ENCODE results near the gene CBLIF.
"Not testable (repeated sequence)": the region's sequence is repeated elsewhere in the genome, so short reads cannot be mapped to it uniquely, and the experiment has no call there.

CBLIF gene

GRCh38 chr11:59792507-59792906, 52.8 kb downstream of the CBLIF start:
- no peaks in the 10 kb centered on the region for H3K27me3 ChIP-seq
- H3K27ac ChIP-seq: no peak overlapping the region
- peaks cover 74 to 99% (median 85%) of the 10 kb centered on the region in 3 donors for H3K36me3 ChIP-seq
- no peak overlapping the region for H3K4me3 ChIP-seq
- TF ChIP-seq CTCF (IDR thresholded peaks at IDR 0.05): no peak
- intact Hi-C loops (cut with DNase I; ENCODE audit: low total_unique reads): no loop called here
- no peaks in the 10 kb centered on the region for H3K9me3 ChIP-seq
- no peak for DNase-seq
- peaks cover 0 to 1% (median 0%) of the 10 kb centered on the region in 4 donors for H3K4me1 ChIP-seq

- H3K27ac ChIP-seq: no peak overlapping the region
- no peak overlapping the region for H3K4me3 ChIP-seq
- intact Hi-C loops (cut with DNase I; ENCODE audit: low total_unique reads): no loop called here
- DNase-seq: no peak
- H3K4me1 ChIP-seq: peaks cover 0 to 10% (median 3%) of the 10 kb centered on the region in 4 donors
- H3K9me3 ChIP-seq: no peaks in the 10 kb centered on the region
- no peak for TF ChIP-seq CTCF (IDR thresholded peaks at IDR 0.05)
- no peaks in the 10 kb centered on the region for H3K27me3 ChIP-seq
- peaks cover 68 to 90% (median 80%) of the 10 kb centered on the region in 3 donors for H3K36me3 ChIP-seq
Measured at GRCh38 chr11:59791639-59792038, 53.7 kb downstream of the CBLIF start.

GRCh38 chr11:59787816-59788215, 57.5 kb downstream of the CBLIF start:
- H3K4me1 ChIP-seq: peaks cover 0 to 18% (median 6%) of the 10 kb centered on the region in 4 donors
- H3K36me3 ChIP-seq: peaks cover 40 to 52% (median 47%) of the 10 kb centered on the region in 3 donors
- H3K9me3 ChIP-seq: no peaks in the 10 kb centered on the region
- no peak for DNase-seq
- TF ChIP-seq CTCF (IDR thresholded peaks at IDR 0.05): no peak
- no peak overlapping the region for H3K4me3 ChIP-seq
- intact Hi-C loops (cut with DNase I; ENCODE audit: low total_unique reads): no loop called here
- no peak overlapping the region for H3K27ac ChIP-seq
- H3K27me3 ChIP-seq: no peaks in the 10 kb centered on the region

- Histone ChIP-seq H3K4me1 (peaks cover 0 to 18% (median 6%) of the 10 kb centered on the region in 4 donors), H3K9me3 (no peaks in the 10 kb centered on the region), H3K36me3 (peaks cover 34 to 46% (median 41%) of the 10 kb centered on the region in 3 donors), H3K27me3 (no peaks in the 10 kb centered on the region), H3K27ac (no peak overlapping the region), H3K4me3 (no peak overlapping the region)
- TF ChIP-seq CTCF (IDR thresholded peaks at IDR 0.05): no peak
- no peak for DNase-seq
- intact Hi-C loops (cut with DNase I; ENCODE audit: low total_unique reads): no loop called here
Measured at GRCh38 chr11:59787255-59787588, 58.1 kb downstream of the CBLIF start.

GRCh38 chr11:59785818-59786217, 59.5 kb downstream of the CBLIF start:
- no peak for TF ChIP-seq CTCF (IDR thresholded peaks at IDR 0.05)
- Histone ChIP-seq H3K4me3 (no peak overlapping the region), H3K27ac (no peak overlapping the region), H3K4me1 (peaks cover 0 to 18% (median 6%) of the 10 kb centered on the region in 4 donors), H3K36me3 (peaks cover 20 to 33% (median 29%) of the 10 kb centered on the region in 3 donors), H3K27me3 (no peaks in the 10 kb centered on the region), H3K9me3 (no peaks in the 10 kb centered on the region)
- intact Hi-C loops (cut with DNase I; ENCODE audit: low total_unique reads): no loop called here
- no peak for DNase-seq

- intact Hi-C loops (cut with DNase I; ENCODE audit: low total_unique reads); H3K27me3 ChIP-seq; H3K4me3 ChIP-seq; H3K9me3 ChIP-seq; DNase-seq; H3K27ac ChIP-seq: not testable (repeated sequence)
- peaks cover 0 to 18% (median 6%) of the 10 kb centered on the region in 4 donors for H3K4me1 ChIP-seq
- H3K36me3 ChIP-seq: peaks cover 8 to 22% (median 19%) of the 10 kb centered on the region in 3 donors
Measured at GRCh38 chr11:59784441-59784840, 60.9 kb downstream of the CBLIF start.
